ENCODE measurements around the gene RTL1. TPM values are rescaled to one million over a fixed set of nuclear protein-coding genes. Genes with fewer than 3 reads are reported as not detected.

RTL1 gene
- total and polyA plus RNA-seq, 2 of the 8 experiments (the other 6 are each of a cell fraction or from before 2014, with no cell fraction given) = not detected

GRCh38 chr14:100840286-100841065 lies 63.0 kb downstream of the RTL1 start (continued):
- TF ChIP-seq, protein P1, sequence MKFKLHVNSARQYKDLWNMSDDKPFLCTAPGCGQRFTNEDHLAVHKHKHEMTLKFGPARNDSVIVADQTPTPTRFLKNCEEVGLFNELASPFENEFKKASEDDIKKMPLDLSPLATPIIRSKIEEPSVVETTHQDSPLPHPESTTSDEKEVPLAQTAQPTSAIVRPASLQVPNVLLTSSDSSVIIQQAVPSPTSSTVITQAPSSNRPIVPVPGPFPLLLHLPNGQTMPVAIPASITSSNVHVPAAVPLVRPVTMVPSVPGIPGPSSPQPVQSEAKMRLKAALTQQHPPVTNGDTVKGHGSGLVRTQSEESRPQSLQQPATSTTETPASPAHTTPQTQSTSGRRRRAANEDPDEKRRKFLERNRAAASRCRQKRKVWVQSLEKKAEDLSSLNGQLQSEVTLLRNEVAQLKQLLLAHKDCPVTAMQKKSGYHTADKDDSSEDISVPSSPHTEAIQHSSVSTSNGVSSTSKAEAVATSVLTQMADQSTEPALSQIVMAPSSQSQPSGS (IDR thresholded peaks at IDR 0.05; ENCODE audit: low read length) = no peak
- no peak for TF ChIP-seq KDM4A (IDR thresholded peaks at IDR 0.05; ENCODE audit: low read depth, low read length, severe bottlenecking)
- TF ChIP-seq CBX5 (IDR thresholded peaks at IDR 0.05; ENCODE audit: low read depth, low read length) = no peak
- no peak for TF ChIP-seq BRCA1 (IDR thresholded peaks at IDR 0.05; ENCODE audit: low read depth, low read length)
- TF ChIP-seq E2F6 (IDR thresholded peaks at IDR 0.05) = peak; percentile 27; the same call in 1 of the 2 replicates

All from H1 (cell line).